ENCODE results near the gene KRT72.

- TF ChIP-seq CTCF (optimal IDR thresholded peaks at IDR 0.05 in 1 of 3, IDR thresholded peaks at IDR 0.05 in 1 of 3, conservative IDR thresholded peaks at IDR 0.05 in 1 of 3; ENCODE audit: extremely low read depth in 1 of 3, insufficient read depth in 2 of 3, low read length in 3 of 3) (no peak), EZH2 (IDR thresholded peaks at IDR 0.05; ENCODE audit: low read length) (no peak)
These were observed 33.2 kb downstream of the KRT72 start for GRCh38 chr12:52568111-52568510.

All from keratinocyte (primary cell).